Measurements from ENCODE around the gene CGREF1. TPM values are rescaled to one million over a fixed set of nuclear protein-coding genes. Genes with fewer than 3 reads are reported as not detected.
A peak's percentile ranks its signal among the peaks of the same experiment; 100 is the strongest.
"Not testable (repeated sequence)": the region's sequence is repeated elsewhere in the genome, so short reads cannot be mapped to it uniquely, and the experiment has no call there.

Gene CGREF1
- total RNA-seq, 1 donor from 2014 or later: 5.5 TPM

- ATAC-seq (no peak), DNase-seq (ENCODE audit: low spot score) (no peak)
Observed at GRCh38 chr2:27138111-27138510, 19.2 kb upstream of the CGREF1 start.

GRCh38 chr2:27137322-27137935 lies 18.5 kb upstream of the CGREF1 start:
- ATAC-seq (no peak), DNase-seq (ENCODE audit: low spot score) (no peak)

GRCh38 chr2:27136751-27137150 lies 17.8 kb upstream of the CGREF1 start:
- ATAC-seq: no peak
- no peak for DNase-seq (ENCODE audit: low spot score)

GRCh38 chr2:27135478-27135955 lies 16.6 kb upstream of the CGREF1 start:
- no peak for DNase-seq (ENCODE audit: low spot score)

GRCh38 chr2:27134781-27135477 lies 16.0 kb upstream of the CGREF1 start:
- no peak for DNase-seq (ENCODE audit: low spot score)
- no peak for ATAC-seq

More at GRCh38 chr2:27135478-27135955, 16.6 kb upstream of the CGREF1 start:
- no peak for ATAC-seq

- DNase-seq (ENCODE audit: low spot score) (peak; percentile 99), ATAC-seq (peak; percentile 92)
Observed at GRCh38 chr2:27133905-27134780, 15.2 kb upstream of the CGREF1 start, which contains the start of gene PREB. Gene PREB, minus strand, starts transcription at chr2:27134636. Its CDS starts 215 bp downstream, at chr2:27134421.

GRCh38 chr2:27133195-27133875 lies 14.4 kb upstream of the CGREF1 start:
- DNase-seq (ENCODE audit: low spot score) (peak; percentile 71), ATAC-seq (peak; percentile 52)

- ATAC-seq (no peak), DNase-seq (ENCODE audit: low spot score) (no peak)
Observed at GRCh38 chr2:27131429-27131828, 12.5 kb upstream of the CGREF1 start.

GRCh38 chr2:27130396-27130795 lies 11.5 kb upstream of the CGREF1 start:
- ATAC-seq: no peak
- no peak for DNase-seq (ENCODE audit: low spot score)

GRCh38 chr2:27128668-27129571 lies 10.0 kb upstream of the CGREF1 start:
- ATAC-seq: no peak

GRCh38 chr2:27127883-27128667 lies 9.1 kb upstream of the CGREF1 start:
- DNase-seq (ENCODE audit: low spot score): no peak
- ATAC-seq: no peak

More at GRCh38 chr2:27128668-27129571, 10.0 kb upstream of the CGREF1 start:
- no peak for DNase-seq (ENCODE audit: low spot score)

- peak; percentile 58 for ATAC-seq
- DNase-seq (ENCODE audit: low spot score): peak; percentile 80
Observed at GRCh38 chr2:27126252-27126710, 7.4 kb upstream of the CGREF1 start.

GRCh38 chr2:27125104-27125503 lies 6.2 kb upstream of the CGREF1 start:
- ATAC-seq (no peak), DNase-seq (ENCODE audit: low spot score) (no peak)

- peak; percentile 85 for ATAC-seq
Observed at GRCh38 chr2:27123302-27124150, 4.6 kb upstream of the CGREF1 start, which contains the start of gene ABHD1. Gene ABHD1, plus strand, starts transcription at chr2:27123815. Its CDS starts 134 bp downstream, at chr2:27123949.

GRCh38 chr2:27122791-27123190 lies 3.9 kb upstream of the CGREF1 start:
- no peak for ATAC-seq
- DNase-seq (ENCODE audit: low spot score): no peak

More at GRCh38 chr2:27123302-27124150, 4.6 kb upstream of the CGREF1 start, which contains the start of gene ABHD1:
- peak; percentile 84 for DNase-seq (ENCODE audit: low spot score)

- DNase-seq (ENCODE audit: low spot score) (no peak), ATAC-seq (no peak)
Observed at GRCh38 chr2:27121906-27122305, 3.0 kb upstream of the CGREF1 start.

- DNase-seq (ENCODE audit: low spot score); ATAC-seq: not testable (repeated sequence)
Observed at GRCh38 chr2:27119330-27119670, 372 bp upstream of the CGREF1 start.
